HG02763 (cell line): ENCODE data around the gene PLA2G12B.

ENCODE experiments used
- ATAC-seq: cut with Tn5 transposase; IDR thresholded peaks from one replicate; pipeline ENCODE4 v1.9.1; 2021; ENCODE audit warnings: mild to moderate bottlenecking, moderate library complexity; ENCODE audit not compliant: unreplicated experiment

The PLA2G12B gene

GRCh38 chr10:72895236-72895850 is 59.3 kb downstream of the PLA2G12B start:
- ATAC-seq: no peak

GRCh38 chr10:72893136-72893798 is 61.3 kb downstream of the PLA2G12B start, which contains the start of gene OIT3:
Gene OIT3, plus strand, starts transcription at chr10:72893739. Its CDS starts 60 bp downstream, at chr10:72893799.
- ATAC-seq: no peak

- no peak for ATAC-seq
Observed at GRCh38 chr10:72890086-72890485, 64.5 kb downstream of the PLA2G12B start.

GRCh38 chr10:72889391-72889831 is 65.2 kb downstream of the PLA2G12B start:
- no peak for ATAC-seq

- ATAC-seq: no peak
Observed at GRCh38 chr10:72888151-72888638, 66.4 kb downstream of the PLA2G12B start.

- no peak for ATAC-seq
Observed at GRCh38 chr10:72887043-72887442, 67.6 kb downstream of the PLA2G12B start.

GRCh38 chr10:72886621-72887020 is 68.0 kb downstream of the PLA2G12B start:
- no peak for ATAC-seq

- no peak for ATAC-seq
Observed at GRCh38 chr10:72885953-72886352, 68.7 kb downstream of the PLA2G12B start.
